ENCODE data around the gene PLPPR4.

Gene PLPPR4

GRCh38 chr1:99297923-99298322 lies 33.6 kb downstream of the PLPPR4 start:
- Histone ChIP-seq H3K27me3 (ENCODE audit: insufficient read depth, low read length) (no peaks in the 10 kb centered on the region), H2AFZ (ENCODE audit: low read length, unreplicated experiment) (no peak overlapping the region), H3K27ac (ENCODE audit: low read depth, low read length) (no peak overlapping the region), H3K4me3 (ENCODE audit: low read depth, low read length) (no peak overlapping the region), H3K79me2 (ENCODE audit: control insufficient read depth, insufficient read depth, low read length, unreplicated experiment) (no peaks in the 10 kb centered on the region), H3K4me1 (ENCODE audit: control insufficient read depth, insufficient read depth, low read length, unreplicated experiment) (peaks cover under 1% of the 10 kb centered on the region), H3K36me3 (ENCODE audit: insufficient read depth, low read length) (no peaks in the 10 kb centered on the region)

GRCh38 chr1:99304725-99305282 lies 40.5 kb downstream of the PLPPR4 start:
- no peak overlapping the region for H3K27ac ChIP-seq (ENCODE audit: low read depth, low read length)
- H3K36me3 ChIP-seq (ENCODE audit: insufficient read depth, low read length): no peaks in the 10 kb centered on the region
- H2AFZ ChIP-seq (ENCODE audit: low read length, unreplicated experiment): no peak overlapping the region
- H3K27me3 ChIP-seq (ENCODE audit: insufficient read depth, low read length): no peaks in the 10 kb centered on the region; the same call in 1 of the 2 replicates
- no peak overlapping the region for H3K4me3 ChIP-seq (ENCODE audit: low read depth, low read length)
- no peaks in the 10 kb centered on the region for H3K4me1 ChIP-seq (ENCODE audit: control insufficient read depth, insufficient read depth, low read length, unreplicated experiment)
- H3K79me2 ChIP-seq (ENCODE audit: control insufficient read depth, insufficient read depth, low read length, unreplicated experiment): no peaks in the 10 kb centered on the region

GRCh38 chr1:99305626-99306025 lies 41.3 kb downstream of the PLPPR4 start:
- Histone ChIP-seq H3K4me3 (ENCODE audit: low read depth, low read length) (no peak overlapping the region), H3K27ac (ENCODE audit: low read depth, low read length) (no peak overlapping the region), H3K27me3 (ENCODE audit: insufficient read depth, low read length) (no peaks in the 10 kb centered on the region; the same call in 1 of the 2 replicates), H3K4me1 (ENCODE audit: control insufficient read depth, insufficient read depth, low read length, unreplicated experiment) (no peaks in the 10 kb centered on the region), H3K79me2 (ENCODE audit: control insufficient read depth, insufficient read depth, low read length, unreplicated experiment) (no peaks in the 10 kb centered on the region), H2AFZ (ENCODE audit: low read length, unreplicated experiment) (no peak overlapping the region), H3K36me3 (ENCODE audit: insufficient read depth, low read length) (no peaks in the 10 kb centered on the region)

- no peak overlapping the region for H2AFZ ChIP-seq (ENCODE audit: low read length, unreplicated experiment)
- no peaks in the 10 kb centered on the region for H3K36me3 ChIP-seq (ENCODE audit: insufficient read depth, low read length)
- H3K27me3 ChIP-seq (ENCODE audit: insufficient read depth, low read length): no peaks in the 10 kb centered on the region; the same call in 1 of the 2 replicates
- H3K79me2 ChIP-seq (ENCODE audit: control insufficient read depth, insufficient read depth, low read length, unreplicated experiment): no peaks in the 10 kb centered on the region
- no peaks in the 10 kb centered on the region for H3K4me1 ChIP-seq (ENCODE audit: control insufficient read depth, insufficient read depth, low read length, unreplicated experiment)
- no peak overlapping the region for H3K4me3 ChIP-seq (ENCODE audit: low read depth, low read length)
- no peak overlapping the region for H3K27ac ChIP-seq (ENCODE audit: low read depth, low read length)
These were observed 41.8 kb downstream of the PLPPR4 start for GRCh38 chr1:99306056-99306455.

GRCh38 chr1:99306644-99307043 lies 42.4 kb downstream of the PLPPR4 start:
- no peaks in the 10 kb centered on the region for H3K79me2 ChIP-seq (ENCODE audit: control insufficient read depth, insufficient read depth, low read length, unreplicated experiment)
- no peaks in the 10 kb centered on the region; the same call in 1 of the 2 replicates for H3K27me3 ChIP-seq (ENCODE audit: insufficient read depth, low read length)
- H2AFZ ChIP-seq (ENCODE audit: low read length, unreplicated experiment): no peak overlapping the region
- H3K36me3 ChIP-seq (ENCODE audit: insufficient read depth, low read length): no peaks in the 10 kb centered on the region
- no peak overlapping the region for H3K27ac ChIP-seq (ENCODE audit: low read depth, low read length)
- H3K4me3 ChIP-seq (ENCODE audit: low read depth, low read length): no peak overlapping the region
- H3K4me1 ChIP-seq (ENCODE audit: control insufficient read depth, insufficient read depth, low read length, unreplicated experiment): no peaks in the 10 kb centered on the region

GRCh38 chr1:99315305-99315704 lies 51.0 kb downstream of the PLPPR4 start:
- no peak overlapping the region for H3K4me3 ChIP-seq (ENCODE audit: low read depth, low read length)
- no peak overlapping the region for H2AFZ ChIP-seq (ENCODE audit: low read length, unreplicated experiment)
- no peaks in the 10 kb centered on the region for H3K79me2 ChIP-seq (ENCODE audit: control insufficient read depth, insufficient read depth, low read length, unreplicated experiment)
- H3K4me1 ChIP-seq (ENCODE audit: control insufficient read depth, insufficient read depth, low read length, unreplicated experiment): no peaks in the 10 kb centered on the region
- H3K27ac ChIP-seq (ENCODE audit: low read depth, low read length): no peak overlapping the region
- no peaks in the 10 kb centered on the region for H3K36me3 ChIP-seq (ENCODE audit: insufficient read depth, low read length)
- peaks cover 4% of the 10 kb centered on the region; the same call in 1 of the 2 replicates for H3K27me3 ChIP-seq (ENCODE audit: insufficient read depth, low read length)

- H3K79me2 ChIP-seq (ENCODE audit: control insufficient read depth, insufficient read depth, low read length, unreplicated experiment): no peaks in the 10 kb centered on the region
- H2AFZ ChIP-seq (ENCODE audit: low read length, unreplicated experiment): no peak overlapping the region
- no peaks in the 10 kb centered on the region for H3K4me1 ChIP-seq (ENCODE audit: control insufficient read depth, insufficient read depth, low read length, unreplicated experiment)
- H3K27ac ChIP-seq (ENCODE audit: low read depth, low read length): no peak overlapping the region
- no peaks in the 10 kb centered on the region for H3K36me3 ChIP-seq (ENCODE audit: insufficient read depth, low read length)
- no peak overlapping the region for H3K4me3 ChIP-seq (ENCODE audit: low read depth, low read length)
- no peaks in the 10 kb centered on the region for H3K27me3 ChIP-seq (ENCODE audit: insufficient read depth, low read length)
These were observed 62.1 kb downstream of the PLPPR4 start for GRCh38 chr1:99326215-99326949.

GRCh38 chr1:99327357-99327756 lies 63.1 kb downstream of the PLPPR4 start:
- H3K27me3 ChIP-seq (ENCODE audit: insufficient read depth, low read length): no peaks in the 10 kb centered on the region
- no peak overlapping the region for H2AFZ ChIP-seq (ENCODE audit: low read length, unreplicated experiment)
- no peaks in the 10 kb centered on the region for H3K36me3 ChIP-seq (ENCODE audit: insufficient read depth, low read length)
- no peaks in the 10 kb centered on the region for H3K4me1 ChIP-seq (ENCODE audit: control insufficient read depth, insufficient read depth, low read length, unreplicated experiment)
- no peak overlapping the region for H3K27ac ChIP-seq (ENCODE audit: low read depth, low read length)
- no peaks in the 10 kb centered on the region for H3K79me2 ChIP-seq (ENCODE audit: control insufficient read depth, insufficient read depth, low read length, unreplicated experiment)
- H3K4me3 ChIP-seq (ENCODE audit: low read depth, low read length): no peak overlapping the region

- Histone ChIP-seq H3K79me2 (ENCODE audit: control insufficient read depth, insufficient read depth, low read length, unreplicated experiment) (no peaks in the 10 kb centered on the region), H3K4me1 (ENCODE audit: control insufficient read depth, insufficient read depth, low read length, unreplicated experiment) (no peaks in the 10 kb centered on the region), H3K36me3 (ENCODE audit: insufficient read depth, low read length) (no peaks in the 10 kb centered on the region), H3K27ac (ENCODE audit: low read depth, low read length) (no peak overlapping the region), H3K4me3 (ENCODE audit: low read depth, low read length) (no peak overlapping the region), H3K27me3 (ENCODE audit: insufficient read depth, low read length) (no peaks in the 10 kb centered on the region), H2AFZ (ENCODE audit: low read length, unreplicated experiment) (no peak overlapping the region)
These were observed 63.9 kb downstream of the PLPPR4 start for GRCh38 chr1:99328171-99328570.

- Histone ChIP-seq H2AFZ (ENCODE audit: low read length, unreplicated experiment) (no peak overlapping the region), H3K36me3 (ENCODE audit: insufficient read depth, low read length) (no peaks in the 10 kb centered on the region), H3K79me2 (ENCODE audit: control insufficient read depth, insufficient read depth, low read length, unreplicated experiment) (no peaks in the 10 kb centered on the region), H3K27ac (ENCODE audit: low read depth, low read length) (no peak overlapping the region), H3K4me3 (ENCODE audit: low read depth, low read length) (no peak overlapping the region), H3K4me1 (ENCODE audit: control insufficient read depth, insufficient read depth, low read length, unreplicated experiment) (no peaks in the 10 kb centered on the region), H3K27me3 (ENCODE audit: insufficient read depth, low read length) (no peaks in the 10 kb centered on the region)
These were observed 66.8 kb downstream of the PLPPR4 start for GRCh38 chr1:99331083-99331482.

GRCh38 chr1:99331636-99332035 lies 67.3 kb downstream of the PLPPR4 start:
- no peaks in the 10 kb centered on the region for H3K36me3 ChIP-seq (ENCODE audit: insufficient read depth, low read length)
- H3K27me3 ChIP-seq (ENCODE audit: insufficient read depth, low read length): no peaks in the 10 kb centered on the region
- H3K4me3 ChIP-seq (ENCODE audit: low read depth, low read length): no peak overlapping the region
- no peaks in the 10 kb centered on the region for H3K4me1 ChIP-seq (ENCODE audit: control insufficient read depth, insufficient read depth, low read length, unreplicated experiment)
- H3K79me2 ChIP-seq (ENCODE audit: control insufficient read depth, insufficient read depth, low read length, unreplicated experiment): no peaks in the 10 kb centered on the region
- no peak overlapping the region for H2AFZ ChIP-seq (ENCODE audit: low read length, unreplicated experiment)
- H3K27ac ChIP-seq (ENCODE audit: low read depth, low read length): no peak overlapping the region
